IMR-90 (cell line): ENCODE data around the gene IKZF3.
"Not testable (repeated sequence)": the region's sequence is repeated elsewhere in the genome, so short reads cannot be mapped to it uniquely, and the experiment has no call there.

Experiments
- POLR2A ChIP-seq: IDR thresholded peaks from 2 replicates; pipeline ENCODE4 v1.6.1; 2012; ENCODE audit warnings: mild to moderate bottlenecking, low read depth, low read length
- RCOR1 ChIP-seq: IDR thresholded peaks from 2 replicates; pipeline ENCODE4 v1.6.1; 2012; ENCODE audit warnings: mild to moderate bottlenecking, low read length, improper control_type of control experiment; ENCODE audit not compliant: insufficient replicate concordance
- RFX5 ChIP-seq: IDR thresholded peaks from 2 replicates; pipeline ENCODE4 v1.8.0; 2012; ENCODE audit warnings: low read depth, mild to moderate bottlenecking, low read length, moderate library complexity
- TF ChIP-seq, protein P1 (sequence below): conservative IDR thresholded peaks from 2 replicates; pipeline ENCODE4 v1.5.1; 2012; ENCODE audit warnings: mild to moderate bottlenecking, low read depth, low read length, improper control_type of control experiment

- TF ChIP-seq, protein P1, sequence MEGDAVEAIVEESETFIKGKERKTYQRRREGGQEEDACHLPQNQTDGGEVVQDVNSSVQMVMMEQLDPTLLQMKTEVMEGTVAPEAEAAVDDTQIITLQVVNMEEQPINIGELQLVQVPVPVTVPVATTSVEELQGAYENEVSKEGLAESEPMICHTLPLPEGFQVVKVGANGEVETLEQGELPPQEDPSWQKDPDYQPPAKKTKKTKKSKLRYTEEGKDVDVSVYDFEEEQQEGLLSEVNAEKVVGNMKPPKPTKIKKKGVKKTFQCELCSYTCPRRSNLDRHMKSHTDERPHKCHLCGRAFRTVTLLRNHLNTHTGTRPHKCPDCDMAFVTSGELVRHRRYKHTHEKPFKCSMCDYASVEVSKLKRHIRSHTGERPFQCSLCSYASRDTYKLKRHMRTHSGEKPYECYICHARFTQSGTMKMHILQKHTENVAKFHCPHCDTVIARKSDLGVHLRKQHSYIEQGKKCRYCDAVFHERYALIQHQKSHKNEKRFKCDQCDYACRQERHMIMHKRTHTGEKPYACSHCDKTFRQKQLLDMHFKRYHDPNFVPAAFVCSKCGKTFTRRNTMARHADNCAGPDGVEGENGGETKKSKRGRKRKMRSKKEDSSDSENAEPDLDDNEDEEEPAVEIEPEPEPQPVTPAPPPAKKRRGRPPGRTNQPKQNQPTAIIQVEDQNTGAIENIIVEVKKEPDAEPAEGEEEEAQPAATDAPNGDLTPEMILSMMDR = not testable (repeated sequence)
- not testable (repeated sequence) for TF ChIP-seq POLR2A, RCOR1, RFX5
Measured at GRCh38 chr17:39748444-39749034, 115.6 kb downstream of the IKZF3 start.
